B cell (primary cell): ENCODE measurements around the gene TENT4B. TPM values are rescaled to one million over a fixed set of nuclear protein-coding genes. Genes with fewer than 3 reads are reported as not detected.

Experiments
- ATAC-seq: fragments of 200-7000 bp; cut with Tn5 transposase; one replicate; pipeline ENCODE4 v1.10.0; 2021; ENCODE audit warnings: low read depth, mild to moderate bottlenecking, moderate number of reproducible peaks, moderate library complexity
- CTCF ChIA-PET: fragments of 350-600 bp; sonication (Branson Sonifier 250); formaldehyde crosslinking; loops from one replicate; lab custom pipeline; 2021; ENCODE audit warnings: antibody characterized with exemption, inconsistent platforms; lab: Charles Lee
- POLR2A ChIA-PET: fragments of 350-600 bp; sonication (Branson Sonifier 250); formaldehyde crosslinking; loops from one replicate; lab custom pipeline; 2021; ENCODE audit warnings: antibody characterized with exemption; lab: Charles Lee
- DNase-seq: peaks from one replicate; pipeline ENCODE4 v3.0.0; 2013
- H2AFZ ChIP-seq: 2 replicates; pipeline ENCODE4 v1.6.1; 2012; ENCODE audit warnings: mild to moderate bottlenecking, low read depth, low read length; ENCODE audit not compliant: insufficient read depth, poor library complexity, severe bottlenecking
- H3K27ac ChIP-seq, 2 donors: 1 replicate in 1 of 2; 2 replicates in 1 of 2; pipeline ENCODE4 v1.5.1; 2012 to 2013; ENCODE audit warnings: low read length in 2 of 2, mild to moderate bottlenecking in 2 of 2, moderate library complexity in 1 of 2
- H3K27me3 ChIP-seq, 4 experiments: fragments of 200-600 bp in 1 of 4; sonication (generic) in 1 of 4; replicated peaks in 1 of 4; 1 replicate in 2 of 4; 2 replicates in 2 of 4; pipeline versions ENCODE4 v1.6.1 to v1.7.0; 2013 to 2016; ENCODE audit warnings: low read length in 3 of 4, mild to moderate bottlenecking in 2 of 4, mixed read lengths in 1 of 4, moderate library complexity in 1 of 4; ENCODE audit not compliant: insufficient read depth in 4 of 4, control insufficient read depth in 3 of 4; ENCODE audit errors: control extremely low read depth in 1 of 4
- H3K36me3 ChIP-seq, 2 experiments: replicated peaks in 1 of 2; 1 replicate in 1 of 2; 2 replicates in 1 of 2; pipeline versions ENCODE4 v1.6.1 to v1.7.1; 2013; ENCODE audit warnings: low read length in 1 of 2; ENCODE audit not compliant: insufficient read depth in 2 of 2, control insufficient read depth in 1 of 2; ENCODE audit errors: control extremely low read depth in 1 of 2, extremely low read depth in 1 of 2
- H3K4me1 ChIP-seq, 2 donors: fragments of 200-600 bp in 1 of 2; sonication (generic) in 1 of 2; 1 replicate in 1 of 2; 2 replicates in 1 of 2; pipeline versions ENCODE4 v1.5.1 to v1.6.1; 2013 to 2017; ENCODE audit warnings: low read length in 2 of 2; ENCODE audit not compliant: control insufficient read depth in 2 of 2, insufficient read depth in 2 of 2
- H3K4me2 ChIP-seq: replicated peaks from 2 replicates; pipeline ENCODE3; 2012; ENCODE audit warnings: mild to moderate bottlenecking, low read depth, low read length; ENCODE audit not compliant: poor library complexity, severe bottlenecking
- H3K4me3 ChIP-seq, 5 experiments: fragments of 200-600 bp in 1 of 5; sonication (generic) in 1 of 5; 1 replicate in 3 of 5; 2 replicates in 2 of 5; pipeline versions ENCODE4 v1.5.1 to v1.7.0; 2011 to 2016; ENCODE audit warnings: low read length in 4 of 5, mild to moderate bottlenecking in 4 of 5, low read depth in 2 of 5, control low read depth in 1 of 5, moderate library complexity in 1 of 5; ENCODE audit not compliant: insufficient read depth in 1 of 5; ENCODE audit errors: control extremely low read depth in 1 of 5, extremely low read depth in 1 of 5
- H3K79me2 ChIP-seq: fragments of 200-600 bp; sonication (generic); one replicate; pipeline ENCODE4 v1.6.0; 2016; ENCODE audit warnings: low read length; ENCODE audit not compliant: control insufficient read depth, insufficient read depth
- H3K9ac ChIP-seq: fragments of 200-600 bp; sonication (generic); 2 replicates; pipeline ENCODE4 v1.6.1; 2017; ENCODE audit warnings: mild to moderate bottlenecking, low read length, moderate library complexity
- H3K9me3 ChIP-seq, 3 donors: one replicate each; pipeline versions ENCODE4 v1.6.1 to v1.7.1; 2013; ENCODE audit warnings: low read length in 2 of 3; ENCODE audit not compliant: control insufficient read depth in 2 of 3, insufficient read depth in 1 of 3; ENCODE audit errors: control extremely low read depth in 1 of 3
- H4K20me1 ChIP-seq: 2 replicates; pipeline ENCODE4 v1.6.0; 2012; ENCODE audit warnings: mild to moderate bottlenecking, low read length; ENCODE audit not compliant: insufficient read depth, control insufficient read depth, poor library complexity, severe bottlenecking
- H3K27ac Mint-ChIP-seq: one replicate; pipeline ENCODE4 v1.8.0; 2021; ENCODE audit warnings: mixed read lengths
- H3K27me3 Mint-ChIP-seq: one replicate; pipeline ENCODE4 v1.8.0; 2021; ENCODE audit warnings: mixed read lengths
- H3K4me1 Mint-ChIP-seq: one replicate; pipeline ENCODE4 v1.8.0; 2021; ENCODE audit warnings: mixed read lengths
- H3K4me3 Mint-ChIP-seq: one replicate; pipeline ENCODE4 v1.8.0; 2021; ENCODE audit warnings: mixed read lengths
- H3K9me3 Mint-ChIP-seq: one replicate; pipeline ENCODE4 v1.8.0; 2022; ENCODE audit warnings: mixed read lengths; ENCODE audit not compliant: insufficient read depth
- EZH2 ChIP-seq: IDR thresholded peaks from 2 replicates; pipeline ENCODE4 v1.6.1; 2012; ENCODE audit warnings: borderline replicate concordance, low read depth, mild to moderate bottlenecking, moderate library complexity, low read length; ENCODE audit not compliant: insufficient read depth, poor library complexity, severe bottlenecking
- WGBS: methylation state at CpG from one replicate; pipeline ENCODE4 v1.1.5; 2013; ENCODE audit warnings: missing lambda C conversion rate; ENCODE audit not compliant: insufficient coverage; 5-methylcytosine and 5-hydroxymethylcytosine counted together
- intact Hi-C: fragments of 100-400 bp; cut with micrococcal nuclease; formaldehyde crosslinking; loops from one replicate; pipeline ENCODE4 v1.10.0; 2022
- polyA plus RNA-seq: library from polyadenylated mRNA; depleted of rRNA; stranded (reverse); fragments of >200 nt; gene quantifications from 2 replicates; pipeline ENCODE4 v1.2.3, GENCODE V29; 2012
- total RNA-seq, 2 donors: library from RNA; stranded (reverse); fragments of 120-200 nt in 1 of 2; gene quantifications; 1 replicate in 1 of 2; 2 replicates in 1 of 2; pipeline versions ENCODE4 v1.2.3 to v1.2.4, GENCODE V29; 2013 to 2022
- TF ChIP-seq, protein P1 (sequence below): fragments of 200-600 bp; IDR thresholded peaks from one replicate; pipeline ENCODE4 v1.8.0; 2022; ENCODE audit warnings: antibody characterized with exemption, mild to moderate bottlenecking

The TENT4B gene
- total and polyA plus RNA-seq, 2 donors (not counting 1 experiment from before 2014, with no cell fraction given), result 6.1 to 17.1 TPM

DNA sequence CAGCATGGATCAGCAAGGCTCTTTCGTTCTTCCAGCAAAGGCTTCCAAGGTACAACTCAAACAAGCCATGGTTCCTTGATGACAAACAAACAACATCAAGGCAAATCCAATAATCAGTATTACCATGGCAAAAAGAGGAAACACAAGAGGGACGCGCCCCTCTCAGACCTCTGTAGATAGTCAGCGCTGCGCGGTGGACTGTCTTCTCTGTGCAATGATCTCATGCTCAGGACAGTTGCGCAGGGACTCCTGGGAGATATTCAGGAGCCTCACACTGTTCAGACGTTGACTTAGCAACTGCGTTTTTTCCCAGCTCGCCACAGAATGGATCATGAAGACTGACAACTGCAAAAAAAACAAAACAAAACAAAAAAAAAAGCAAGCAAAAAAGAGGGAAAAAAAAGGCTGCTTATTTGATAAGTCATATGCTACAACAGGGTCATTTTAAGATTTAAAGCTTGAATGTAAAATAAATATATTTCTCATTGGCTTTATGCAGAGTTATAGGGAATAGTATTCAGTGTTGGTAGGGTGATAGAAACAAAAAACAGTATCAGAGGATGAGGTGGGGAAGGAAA lies 76.1 kb downstream of the TENT4B start:
- H3K4me2 ChIP-seq, result no peak overlapping the region
- H3K4me3 ChIP-seq, result no peak overlapping the region
- Mint-ChIP-seq H3K4me3 (no peak overlapping the region), H3K4me1 (no peaks in the 10 kb centered on the region), H3K27me3 (no peaks in the 10 kb centered on the region), H3K9me3 (no peaks in the 10 kb centered on the region), H3K27ac (no peak overlapping the region)
- no peaks in the 10 kb centered on the region for H3K79me2 ChIP-seq
- TF ChIP-seq, protein P1, sequence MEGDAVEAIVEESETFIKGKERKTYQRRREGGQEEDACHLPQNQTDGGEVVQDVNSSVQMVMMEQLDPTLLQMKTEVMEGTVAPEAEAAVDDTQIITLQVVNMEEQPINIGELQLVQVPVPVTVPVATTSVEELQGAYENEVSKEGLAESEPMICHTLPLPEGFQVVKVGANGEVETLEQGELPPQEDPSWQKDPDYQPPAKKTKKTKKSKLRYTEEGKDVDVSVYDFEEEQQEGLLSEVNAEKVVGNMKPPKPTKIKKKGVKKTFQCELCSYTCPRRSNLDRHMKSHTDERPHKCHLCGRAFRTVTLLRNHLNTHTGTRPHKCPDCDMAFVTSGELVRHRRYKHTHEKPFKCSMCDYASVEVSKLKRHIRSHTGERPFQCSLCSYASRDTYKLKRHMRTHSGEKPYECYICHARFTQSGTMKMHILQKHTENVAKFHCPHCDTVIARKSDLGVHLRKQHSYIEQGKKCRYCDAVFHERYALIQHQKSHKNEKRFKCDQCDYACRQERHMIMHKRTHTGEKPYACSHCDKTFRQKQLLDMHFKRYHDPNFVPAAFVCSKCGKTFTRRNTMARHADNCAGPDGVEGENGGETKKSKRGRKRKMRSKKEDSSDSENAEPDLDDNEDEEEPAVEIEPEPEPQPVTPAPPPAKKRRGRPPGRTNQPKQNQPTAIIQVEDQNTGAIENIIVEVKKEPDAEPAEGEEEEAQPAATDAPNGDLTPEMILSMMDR, result no peak
- no peak for TF ChIP-seq EZH2
- no peaks in the 10 kb centered on the region for H3K27me3 ChIP-seq
- no peak overlapping the region for H3K9ac ChIP-seq
- DNase-seq (no peak), ATAC-seq (no peak)
- no peak overlapping the region for H3K27ac ChIP-seq
- H3K36me3 ChIP-seq, result peaks cover 7 to 43% of the 10 kb centered on the region in 2 experiments
- WGBS, result 98% methylated on average over 8 of the region's 10 CpGs
- intact Hi-C loops, result no loop called here
- H3K9me3 ChIP-seq, result no peaks in the 10 kb centered on the region
- ChIA-PET CTCF (interaction anchor here (0.7 to 1.5 kb wide), 2 partner anchors 18 to 125 kb away, joined by 3 to 6 read pairs; no protein-coding TSS in a partner anchor), POLR2A (no interaction called here)
- H2AFZ ChIP-seq, result no peak overlapping the region
- no peaks in the 10 kb centered on the region for H4K20me1 ChIP-seq
- no peaks in the 10 kb centered on the region for H3K4me1 ChIP-seq

DNA sequence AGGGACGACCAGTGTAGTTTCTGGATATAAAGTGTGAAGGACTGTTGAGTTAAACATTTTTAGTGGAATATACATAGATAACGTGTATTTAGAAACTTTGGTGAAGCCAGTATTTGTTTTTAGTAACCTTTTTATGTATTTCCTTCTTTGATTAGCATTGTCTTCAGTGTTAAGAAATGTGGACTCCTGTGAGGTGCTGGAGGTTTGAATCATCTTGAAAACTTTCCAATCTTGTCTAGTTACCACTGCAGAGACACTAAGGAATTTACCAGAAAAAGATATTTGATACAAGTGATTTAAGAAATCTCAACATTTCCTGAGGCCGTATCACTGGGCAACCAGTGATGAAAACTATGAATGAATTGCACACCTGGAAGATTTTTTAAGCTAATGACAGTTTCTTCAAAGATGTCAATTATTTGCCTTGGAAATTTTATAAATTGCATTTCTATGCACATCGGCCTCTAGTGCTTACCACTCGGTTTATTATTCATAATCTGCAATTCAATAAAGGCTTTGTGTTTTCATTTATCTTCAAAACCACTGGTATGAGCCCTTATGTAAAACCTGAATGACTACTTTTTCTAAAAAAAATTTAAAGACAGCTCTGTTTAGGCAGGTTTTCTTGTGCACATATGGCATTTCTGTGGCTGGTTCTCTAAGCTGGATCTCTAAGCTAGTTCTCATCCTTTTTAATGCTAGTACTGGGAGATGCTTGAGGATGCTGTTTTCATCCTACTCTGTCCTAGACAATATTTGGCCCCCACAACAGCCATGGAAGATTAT lies 81.9 kb downstream of the TENT4B start:
- no peak overlapping the region for H2AFZ ChIP-seq
- no peak overlapping the region for H3K4me3 Mint-ChIP-seq
- no peaks in the 10 kb centered on the region for H3K27me3 Mint-ChIP-seq
- peaks cover 0 to 3% of the 10 kb centered on the region in 2 experiments for H3K36me3 ChIP-seq
- no peaks in the 10 kb centered on the region for H4K20me1 ChIP-seq
- H3K27me3 ChIP-seq, result no peaks in the 10 kb centered on the region
- no peaks in the 10 kb centered on the region for H3K9me3 Mint-ChIP-seq
- no peak overlapping the region for H3K4me2 ChIP-seq
- ChIA-PET POLR2A (no interaction called here), CTCF (interaction anchor here (0.6 kb wide), 1 partner anchor 25 kb away, joined by 3 read pairs; no protein-coding TSS in a partner anchor)
- H3K9ac ChIP-seq, result no peak overlapping the region
- H3K27ac Mint-ChIP-seq, result no peak overlapping the region
- no peaks in the 10 kb centered on the region for H3K4me1 ChIP-seq
- ATAC-seq (no peak), DNase-seq (no peak)
- TF ChIP-seq, protein P1, result no peak
- no peak for TF ChIP-seq EZH2
- H3K27ac ChIP-seq, result no peak overlapping the region
- WGBS, result no CpG with 5 or more reads among the region's 5 CpGs
- intact Hi-C loops, result no loop called here
- H3K4me1 Mint-ChIP-seq, result no peaks in the 10 kb centered on the region
- H3K79me2 ChIP-seq, result no peaks in the 10 kb centered on the region
- H3K9me3 ChIP-seq, result no peaks in the 10 kb centered on the region
- H3K4me3 ChIP-seq, result no peak overlapping the region
